ENCODE measurements around the gene TLDC2.

Gene TLDC2

GRCh38 chr20:36937402-36937770 is 61.4 kb downstream of the TLDC2 start:
- Mint-ChIP-seq H3K27ac (no peak overlapping the region), H3K27me3 (ENCODE audit: low read depth) (no peaks in the 10 kb centered on the region), H3K9me3 (no peaks in the 10 kb centered on the region), H3K4me3 (no peak overlapping the region), H3K4me1 (no peaks in the 10 kb centered on the region), H3K36me3 (ENCODE audit: low read depth) (no peaks in the 10 kb centered on the region)
- no peak for TF ChIP-seq CTCF (IDR thresholded peaks at IDR 0.05; ENCODE audit: unreplicated experiment in 3 of 3)

- Mint-ChIP-seq H3K9me3 (no peaks in the 10 kb centered on the region), H3K36me3 (ENCODE audit: low read depth) (no peaks in the 10 kb centered on the region), H3K4me3 (no peak overlapping the region), H3K27ac (no peak overlapping the region), H3K4me1 (no peaks in the 10 kb centered on the region), H3K27me3 (ENCODE audit: low read depth) (no peaks in the 10 kb centered on the region)
- no peak for TF ChIP-seq CTCF (IDR thresholded peaks at IDR 0.05; ENCODE audit: unreplicated experiment in 3 of 3)
These were observed 65.5 kb downstream of the TLDC2 start for GRCh38 chr20:36941401-36941835.
